HT1080 (cell line): ENCODE results near the gene RPRD1B. TPM values are rescaled to one million over a fixed set of nuclear protein-coding genes. Genes with fewer than 3 reads are reported as not detected.

Experiments used
- DNase-seq: peaks from one replicate; pipeline ENCODE4 v3.0.0-alpha.2; 2015; ENCODE audit warnings: low read depth
- polyA plus RNA-seq, 2 experiments: library from polyadenylated mRNA; depleted of rRNA; stranded (reverse); fragments of >200 nt; gene quantifications; 2 replicates each; pipeline ENCODE4 v1.2.3, GENCODE V29; 2015
- total RNA-seq: library from RNA; depleted of rRNA; stranded (reverse); fragments of >200 nt; shearing (Covaris generic); gene quantifications from 2 replicates; pipeline ENCODE4 v1.2.3, GENCODE V29; 2014; rRNA removed

RPRD1B gene, protein sequence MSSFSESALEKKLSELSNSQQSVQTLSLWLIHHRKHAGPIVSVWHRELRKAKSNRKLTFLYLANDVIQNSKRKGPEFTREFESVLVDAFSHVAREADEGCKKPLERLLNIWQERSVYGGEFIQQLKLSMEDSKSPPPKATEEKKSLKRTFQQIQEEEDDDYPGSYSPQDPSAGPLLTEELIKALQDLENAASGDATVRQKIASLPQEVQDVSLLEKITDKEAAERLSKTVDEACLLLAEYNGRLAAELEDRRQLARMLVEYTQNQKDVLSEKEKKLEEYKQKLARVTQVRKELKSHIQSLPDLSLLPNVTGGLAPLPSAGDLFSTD
- 14.0 and 21.2 TPM in 2 replicates for total RNA-seq
- polyA plus RNA-seq (2015; cell fraction: cytosol; rRNA removed): 21.1 and 24.2 TPM in 2 replicates
- polyA plus RNA-seq (2015; cell fraction: nucleus; rRNA removed): 31.6 and 41.2 TPM in 2 replicates

DNA sequence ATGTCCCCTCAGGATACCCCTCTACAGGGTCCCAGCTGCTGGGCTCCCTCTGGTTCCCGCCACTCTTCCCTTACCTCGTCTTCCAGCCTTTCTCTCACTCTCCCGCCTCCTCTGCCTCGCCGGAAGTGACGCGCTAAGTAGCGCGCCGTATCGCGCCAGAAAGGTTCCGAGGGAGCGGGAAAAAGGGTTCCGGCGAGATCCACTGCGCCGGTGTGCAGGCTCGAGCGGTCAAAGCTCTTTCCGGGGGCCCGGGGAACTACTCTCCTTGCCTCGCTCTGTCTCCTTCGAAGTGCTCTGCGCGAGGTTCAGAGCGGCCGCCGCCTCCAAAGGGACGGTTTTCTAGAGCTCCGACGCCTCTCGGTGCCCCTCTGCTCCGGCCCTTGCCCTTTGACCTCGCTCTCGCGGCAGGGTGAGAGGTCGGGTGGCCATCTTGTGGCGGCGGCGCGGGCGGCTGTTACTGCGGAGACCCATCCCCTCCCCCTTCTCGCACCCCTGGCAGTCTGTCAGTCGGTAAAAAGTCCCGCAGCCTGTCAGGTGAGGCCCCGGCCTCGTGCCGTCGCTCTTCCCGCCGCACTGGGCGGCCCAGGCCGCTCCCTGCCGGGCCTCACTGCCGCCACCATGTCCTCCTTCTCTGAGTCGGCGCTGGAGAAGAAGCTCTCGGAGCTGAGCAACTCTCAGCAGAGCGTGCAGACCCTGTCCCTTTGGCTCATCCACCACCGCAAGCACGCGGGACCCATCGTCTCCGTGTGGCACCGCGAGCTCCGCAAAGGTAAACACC lies at the start of gene RPRD1B, which contains the start of gene TTI1:
RPRD1B (plus strand) TSS at position 417 of the 778 bp plus-strand sequence; CDS start at position 619, 202 bp downstream.
TTI1 (minus strand) TSS at position 127 of the 778 bp plus-strand sequence. CDS start 19,640 bp downstream, outside the sequence.
- DNase-seq: peak; percentile 89

GRCh38 chr20:37984018-37984785 lies 49.3 kb upstream of the RPRD1B start:
- DNase-seq: no peak

DNA sequence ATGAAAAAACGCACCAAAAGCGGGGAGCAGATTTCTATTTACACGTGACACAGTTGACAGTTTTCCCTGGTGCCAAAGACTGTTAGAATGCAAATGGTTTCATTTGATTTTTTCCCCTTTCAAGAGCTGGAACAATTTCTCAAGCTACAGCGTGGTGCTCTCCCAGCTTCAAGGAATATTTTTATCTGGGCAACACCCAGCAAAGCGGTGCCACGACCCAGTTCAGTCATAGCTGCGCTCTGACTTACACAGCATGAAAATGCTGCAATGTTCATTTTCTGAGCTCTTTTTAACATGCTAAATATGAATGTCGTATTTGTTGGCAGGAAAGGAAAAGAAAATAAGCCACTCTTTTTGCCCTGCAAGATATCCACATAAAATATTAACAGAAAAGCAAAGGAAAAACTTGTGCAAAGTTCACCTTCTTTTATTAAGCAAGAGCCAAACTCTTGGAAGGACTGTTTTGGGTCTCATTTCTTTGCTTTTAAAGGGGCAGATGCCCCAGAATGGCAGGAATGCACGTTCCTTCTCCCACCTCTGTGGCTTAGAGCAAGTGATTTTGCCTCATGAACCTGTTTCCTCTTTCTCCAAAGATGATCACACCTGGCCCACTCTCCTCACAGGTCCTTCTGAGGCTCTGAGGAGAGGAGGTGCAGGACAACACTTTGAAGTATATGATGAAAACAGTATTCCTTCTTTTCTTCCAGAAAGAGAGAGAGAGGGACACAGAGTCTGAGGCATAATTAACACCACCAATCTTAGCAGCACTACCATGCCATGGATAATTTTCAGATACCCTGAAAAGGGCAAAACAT lies 47.3 kb upstream of the RPRD1B start:
- DNase-seq: no peak

DNA sequence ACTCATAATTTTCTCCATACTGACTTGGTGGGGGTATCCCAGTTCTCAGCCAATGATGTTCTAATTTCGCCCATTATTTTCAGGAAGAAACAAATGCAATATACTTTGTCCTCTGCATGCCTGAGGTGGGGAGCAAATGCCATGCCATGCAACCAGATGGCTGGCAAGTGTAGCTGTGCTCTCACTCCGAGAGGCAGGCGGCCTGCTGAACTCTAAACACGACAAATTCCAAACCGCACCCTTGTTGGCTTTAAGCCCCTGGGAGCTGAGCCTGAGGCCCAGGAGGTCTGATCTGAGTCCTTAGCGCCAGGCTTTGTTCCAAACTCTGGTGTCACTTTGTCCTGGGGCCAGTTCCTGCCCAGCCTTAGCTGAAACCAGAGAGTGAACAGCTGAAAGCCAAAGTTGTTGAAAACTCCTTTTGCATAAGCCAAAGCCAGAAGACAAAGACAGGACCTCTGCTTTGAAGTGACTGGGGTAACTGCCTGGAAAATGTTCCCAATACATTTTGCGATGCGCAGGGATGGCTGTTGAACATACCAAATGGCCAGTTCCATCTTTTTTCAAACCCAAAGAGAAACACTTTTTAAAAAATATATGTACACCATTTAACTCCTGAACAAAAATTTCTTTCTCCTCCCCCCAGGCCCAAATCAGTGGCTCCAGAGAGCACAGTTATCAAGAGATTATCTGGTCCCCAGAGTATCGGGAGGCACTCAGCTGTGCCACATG lies 46.5 kb upstream of the RPRD1B start:
- no peak for DNase-seq

DNA sequence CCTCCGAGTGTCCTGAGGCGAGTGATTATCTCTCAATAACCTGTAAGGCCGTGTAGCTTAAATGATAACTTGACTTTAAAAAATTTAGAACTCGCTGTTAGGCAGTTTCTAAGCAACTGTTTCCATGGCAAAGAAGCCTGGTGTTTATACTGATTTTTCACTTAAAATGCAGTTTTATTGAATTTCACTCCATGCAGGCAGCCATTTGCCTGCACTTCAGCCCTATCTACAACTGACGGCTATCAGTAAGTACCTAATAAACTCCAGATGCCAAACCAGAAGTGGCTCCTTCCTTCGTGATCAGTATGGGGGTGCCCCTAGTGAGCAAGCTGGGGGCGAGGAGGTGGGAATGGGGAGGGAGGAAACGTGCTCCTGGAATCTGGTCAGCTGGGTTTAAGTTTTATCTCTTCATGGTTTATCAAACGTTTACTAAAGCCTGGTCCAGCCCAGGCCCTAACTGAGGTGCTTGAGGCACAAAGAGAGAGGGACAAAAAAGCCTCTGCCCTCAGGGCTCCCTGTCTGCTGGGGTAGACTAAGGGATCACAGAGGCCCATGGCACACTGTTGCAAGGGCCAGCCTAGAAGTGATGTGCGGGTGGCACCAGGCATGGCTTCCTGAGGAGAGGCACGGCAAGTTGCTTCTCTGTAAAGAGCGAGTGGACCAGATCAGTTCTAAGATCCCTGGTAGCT lies 45.8 kb upstream of the RPRD1B start:
- DNase-seq: no peak

- no peak for DNase-seq
These were observed 45.1 kb upstream of the RPRD1B start for GRCh38 chr20:37988306-37988954.

GRCh38 chr20:37989601-37990295 lies 43.8 kb upstream of the RPRD1B start:
- DNase-seq: peak; percentile 40

DNA sequence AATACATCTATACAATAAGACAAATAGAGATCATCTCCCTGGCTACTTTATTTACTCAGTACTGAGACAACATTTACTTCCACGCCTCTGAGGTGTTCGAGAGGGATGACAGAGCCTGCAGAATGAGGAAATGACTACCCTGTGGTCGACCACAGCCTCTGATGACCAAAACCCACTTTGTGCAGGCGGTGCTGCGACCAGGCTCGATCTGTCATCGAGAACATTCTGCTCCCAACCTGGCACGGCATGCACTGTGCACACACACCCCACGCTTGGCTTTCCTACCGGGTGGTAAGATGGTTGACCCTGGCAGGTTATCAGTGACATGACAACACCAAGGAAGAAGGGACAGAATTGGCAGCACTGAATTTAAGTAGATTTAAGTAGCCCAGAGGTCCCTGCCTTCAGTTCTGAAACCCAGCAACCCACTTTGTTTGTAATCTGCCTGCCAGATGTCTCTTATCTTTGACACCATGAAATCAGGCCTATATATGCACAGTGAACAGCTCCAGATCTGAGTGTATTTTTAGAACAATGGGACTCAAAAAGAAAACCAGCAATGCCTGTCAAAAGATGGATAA lies 42.9 kb upstream of the RPRD1B start:
- DNase-seq: peak; percentile 93

DNA sequence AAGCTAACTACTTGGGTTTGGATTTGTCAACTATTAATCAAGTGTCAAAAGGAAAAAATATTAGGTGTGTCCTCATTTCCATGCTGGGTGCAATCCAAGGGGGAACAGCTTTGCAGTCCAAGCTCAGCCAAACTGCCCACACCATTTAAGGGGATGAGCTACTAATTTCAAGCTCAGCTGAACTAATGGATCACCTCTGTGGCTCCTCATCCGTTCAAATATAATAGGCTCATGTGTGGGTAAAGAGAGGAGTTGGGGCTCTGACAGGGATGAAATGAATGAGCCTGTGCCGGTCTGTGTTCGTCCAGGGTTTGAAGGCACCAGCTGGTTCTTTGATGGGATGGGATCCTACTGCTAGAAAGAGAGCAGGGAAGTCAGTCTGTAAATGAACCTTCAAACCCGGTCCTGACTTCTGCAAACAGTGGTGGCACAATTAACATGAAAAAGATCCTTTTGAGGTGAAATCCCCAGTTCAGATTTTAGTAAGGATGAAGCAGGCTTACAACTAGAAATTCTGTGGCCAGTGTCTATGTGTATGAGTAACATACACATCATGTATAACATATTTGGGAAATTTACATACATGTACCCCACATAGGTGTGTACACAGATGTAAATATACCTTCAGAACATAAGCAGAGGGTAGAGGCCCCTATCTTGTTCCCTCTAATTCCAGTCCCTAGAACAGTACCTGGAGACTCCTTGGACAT lies 42.2 kb upstream of the RPRD1B start:
- DNase-seq: no peak

DNA sequence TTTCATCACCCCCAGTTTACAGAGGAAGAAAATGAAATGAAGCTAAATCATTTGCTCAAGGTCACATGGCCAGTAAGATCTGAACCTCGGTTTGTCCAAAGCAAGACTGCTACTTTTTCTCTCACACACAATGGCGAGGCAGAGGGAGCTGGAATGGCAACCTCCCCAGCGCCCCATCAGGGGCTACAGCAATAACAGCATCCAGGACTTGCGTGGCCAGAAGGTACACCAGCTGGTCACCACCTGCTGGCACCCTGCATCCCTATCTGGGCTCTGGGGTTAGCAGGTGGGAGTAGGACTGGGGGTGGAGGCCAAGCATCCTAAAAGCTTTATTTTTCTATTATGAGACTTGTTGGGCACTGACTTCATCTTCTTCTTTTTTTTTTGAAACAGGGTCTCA lies 41.6 kb upstream of the RPRD1B start:
- no peak for DNase-seq

- DNase-seq: peak; percentile 63
These were observed 40.6 kb upstream of the RPRD1B start for GRCh38 chr20:37992802-37993409.

- DNase-seq: peak; percentile 86
These were observed 39.0 kb upstream of the RPRD1B start for GRCh38 chr20:37994512-37994911.

- no peak for DNase-seq
These were observed 37.5 kb upstream of the RPRD1B start for GRCh38 chr20:37995856-37996605.

DNA sequence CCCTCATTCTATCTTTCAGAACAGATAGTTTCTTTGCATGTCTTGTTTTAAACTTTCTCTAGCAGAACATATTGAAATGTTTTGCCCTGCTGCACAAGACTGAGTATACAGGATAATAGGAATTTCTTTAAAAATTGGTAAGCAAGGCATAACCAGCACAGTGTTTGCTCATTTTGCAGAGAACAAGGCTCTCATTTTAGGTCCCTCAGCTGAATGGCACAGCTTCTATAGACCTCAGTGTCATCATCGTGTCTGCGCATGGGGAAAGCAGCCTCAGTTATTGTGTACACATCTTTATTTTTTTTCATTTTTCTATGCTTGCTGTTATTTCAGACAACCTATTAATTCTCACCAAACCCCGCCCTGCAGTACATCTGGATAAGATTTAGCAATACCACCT lies 36.0 kb upstream of the RPRD1B start:
- no peak for DNase-seq

DNA sequence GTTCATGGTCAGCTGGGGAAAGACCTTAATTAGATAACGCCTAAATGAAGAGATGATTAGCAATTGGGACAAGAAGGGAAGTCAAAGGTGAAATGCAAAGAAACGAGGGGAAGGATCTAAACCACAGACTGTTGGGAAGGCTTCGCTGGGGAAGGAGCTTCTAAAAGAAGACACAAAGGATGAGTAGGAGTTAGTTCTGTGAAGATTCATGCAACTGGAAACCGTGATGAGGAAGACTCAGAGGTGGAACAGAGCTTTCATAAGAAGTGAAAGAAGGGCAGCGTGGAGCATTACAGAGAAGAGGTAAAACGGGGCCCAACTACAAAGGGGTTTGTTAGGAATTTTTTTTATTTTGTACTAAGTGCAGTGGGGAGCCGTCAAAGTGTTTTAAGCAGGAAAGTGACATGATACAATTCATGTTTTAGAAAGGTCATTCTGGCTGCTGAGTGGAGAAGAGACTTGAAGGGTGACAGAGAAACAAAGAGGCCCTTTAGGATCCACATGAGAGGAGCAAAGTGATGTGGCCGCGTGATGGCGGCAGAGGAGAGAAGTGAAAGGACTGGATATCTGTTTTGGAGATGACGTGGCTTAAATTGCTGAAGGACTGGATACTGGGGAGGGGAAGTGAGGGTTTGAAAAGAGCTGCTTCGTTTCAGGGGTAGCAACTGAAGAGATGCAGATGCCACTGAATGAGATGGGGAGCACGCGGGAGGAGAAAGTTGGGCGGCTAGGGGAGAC lies 33.9 kb upstream of the RPRD1B start:
- no peak for DNase-seq
